Brain pericyte (primary cell): ENCODE data around the gene SGCG.
"Not testable (repeated sequence)": the region's sequence is repeated elsewhere in the genome, so short reads cannot be mapped to it uniquely, and the experiment has no call there.

Source experiments
- DNase-seq: peaks from one replicate; pipeline ENCODE4 v3.0.0-alpha.2; 2012; ENCODE audit warnings: low read depth, low spot score

Gene SGCG

GRCh38 chr13:23180711-23181110 is at the start of gene SGCG:
SGCG (plus strand) TSS chr13:23180979; CDS start chr13:23203695, 22,716 bp downstream.
- no peak for DNase-seq

- no peak for DNase-seq
Measured at GRCh38 chr13:23134542-23134941, 46.2 kb upstream of the SGCG start.

GRCh38 chr13:23140492-23140891 is 40.3 kb upstream of the SGCG start:
- DNase-seq = no peak

- DNase-seq = no peak
Measured at GRCh38 chr13:23141964-23142363, 38.8 kb upstream of the SGCG start.

GRCh38 chr13:23142607-23143006 is 38.2 kb upstream of the SGCG start:
- not testable (repeated sequence) for DNase-seq

GRCh38 chr13:23144431-23144830 is 36.3 kb upstream of the SGCG start:
- no peak for DNase-seq

- no peak for DNase-seq
Measured at GRCh38 chr13:23146006-23146405, 34.8 kb upstream of the SGCG start.

GRCh38 chr13:23146811-23147625 is 33.8 kb upstream of the SGCG start:
- no peak for DNase-seq

GRCh38 chr13:23147827-23148226 is 33.0 kb upstream of the SGCG start:
- no peak for DNase-seq

GRCh38 chr13:23157781-23158180 is 23.0 kb upstream of the SGCG start:
- no peak for DNase-seq

GRCh38 chr13:23159205-23159759 is 21.5 kb upstream of the SGCG start:
- DNase-seq = no peak

- DNase-seq = no peak
Measured at GRCh38 chr13:23159760-23160637, 20.8 kb upstream of the SGCG start.

GRCh38 chr13:23160638-23161480 is 19.9 kb upstream of the SGCG start:
- no peak for DNase-seq

- no peak for DNase-seq
Measured at GRCh38 chr13:23161481-23161825, 19.3 kb upstream of the SGCG start.

GRCh38 chr13:23175920-23176319 is 4.9 kb upstream of the SGCG start:
- DNase-seq = no peak

- DNase-seq = no peak
Measured at GRCh38 chr13:23182142-23182541, 1.4 kb downstream of the SGCG start.

GRCh38 chr13:23183292-23183691 is 2.5 kb downstream of the SGCG start:
- DNase-seq = no peak

- no peak for DNase-seq
Measured at GRCh38 chr13:23185542-23185941, 4.8 kb downstream of the SGCG start.

- no peak for DNase-seq
Measured at GRCh38 chr13:23201870-23202269, 21.1 kb downstream of the SGCG start.

- DNase-seq = no peak
Measured at GRCh38 chr13:23202383-23202782, 21.6 kb downstream of the SGCG start.

- DNase-seq = no peak
Measured at GRCh38 chr13:23203516-23203915, 22.7 kb downstream of the SGCG start.

- no peak for DNase-seq
Measured at GRCh38 chr13:23205807-23206206, 25.0 kb downstream of the SGCG start.
